HPDE6-E6E7 (cell line): ENCODE measurements around the gene SEMA3D.

Experiments
- DNase-seq: peaks from one replicate; pipeline ENCODE4 v3.0.0; 2011; ENCODE audit warnings: missing footprints; ENCODE audit errors: extremely low spot score

Gene SEMA3D

DNA sequence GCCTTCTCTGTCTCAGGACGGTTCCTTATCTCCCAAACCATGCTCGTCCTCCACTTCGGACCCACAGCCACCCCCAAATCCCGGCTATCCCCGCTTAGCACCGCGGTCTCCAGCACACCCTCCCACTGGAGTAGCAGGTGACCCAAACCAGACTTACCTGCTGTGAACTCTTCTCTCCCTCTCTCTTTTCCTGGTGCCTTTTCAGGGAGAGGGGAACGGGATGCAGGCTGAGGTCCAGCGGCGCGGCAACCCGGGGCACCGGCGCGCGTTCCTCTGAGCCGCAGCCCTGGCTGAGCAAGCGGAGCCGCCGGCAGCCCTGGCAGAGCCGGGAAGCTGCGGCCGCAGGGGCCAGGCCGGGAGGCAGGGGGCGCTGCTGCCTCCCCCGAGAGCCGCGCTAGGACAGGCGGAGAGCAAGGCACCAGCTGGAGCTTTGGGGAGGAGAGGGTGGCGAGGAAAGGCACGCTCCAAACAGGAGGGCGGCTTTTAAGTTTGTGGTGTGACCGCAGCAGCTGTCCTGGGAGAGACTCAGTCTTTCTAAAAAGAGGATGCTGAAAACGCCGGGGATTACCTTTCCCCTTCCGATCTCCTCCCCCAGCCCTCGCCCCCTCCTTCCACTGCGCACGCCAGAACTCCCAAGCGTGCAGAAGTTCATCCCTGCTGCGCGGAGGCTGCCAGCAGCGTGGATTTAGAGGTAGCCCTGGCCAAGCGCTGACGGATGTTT is at the start of gene SEMA3D:
SEMA3D (minus strand) TSS at position 536 of the 721 bp plus-strand sequence. CDS start 65,165 bp downstream, outside the sequence.
- DNase-seq: peak; percentile 81

DNA sequence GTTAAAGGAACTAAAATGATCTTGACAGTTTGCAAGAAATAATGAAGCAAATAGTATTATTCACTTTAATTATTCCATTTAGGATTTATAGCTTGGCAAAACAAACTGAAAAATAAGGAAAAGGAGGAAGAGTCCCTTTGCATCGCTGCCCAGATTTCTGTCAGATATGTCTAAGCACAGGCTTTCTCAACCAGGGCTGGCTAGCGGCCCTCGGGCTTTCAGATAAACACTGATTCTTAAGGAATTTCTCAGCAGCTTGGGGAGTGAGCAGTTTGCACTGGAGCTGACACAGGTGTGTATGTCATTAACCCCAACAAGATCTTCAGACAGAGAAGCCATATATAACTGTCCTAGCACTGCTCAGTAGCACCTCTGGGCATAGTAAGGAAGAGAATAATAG is 47.9 kb upstream of the SEMA3D start:
- DNase-seq: no peak

DNA sequence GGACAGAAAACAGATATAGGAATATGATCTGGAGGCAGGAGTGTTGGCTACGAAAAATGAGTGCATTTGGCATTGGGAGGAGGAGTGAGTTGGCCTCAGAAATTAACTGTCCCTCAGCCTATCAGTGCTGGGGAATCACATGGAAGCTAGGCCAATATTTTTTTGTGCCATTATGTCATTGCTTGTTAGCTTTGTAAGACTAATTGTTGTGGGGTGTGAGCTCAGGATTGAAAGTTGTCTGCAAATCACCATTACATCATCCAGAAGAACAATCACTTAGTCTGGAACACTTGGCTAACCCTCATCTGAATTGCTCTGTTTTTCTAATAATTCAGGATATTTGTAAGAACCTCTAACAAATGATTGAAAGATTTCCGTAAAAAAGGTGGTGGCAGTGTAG is 45.2 kb upstream of the SEMA3D start:
- DNase-seq: no peak

DNA sequence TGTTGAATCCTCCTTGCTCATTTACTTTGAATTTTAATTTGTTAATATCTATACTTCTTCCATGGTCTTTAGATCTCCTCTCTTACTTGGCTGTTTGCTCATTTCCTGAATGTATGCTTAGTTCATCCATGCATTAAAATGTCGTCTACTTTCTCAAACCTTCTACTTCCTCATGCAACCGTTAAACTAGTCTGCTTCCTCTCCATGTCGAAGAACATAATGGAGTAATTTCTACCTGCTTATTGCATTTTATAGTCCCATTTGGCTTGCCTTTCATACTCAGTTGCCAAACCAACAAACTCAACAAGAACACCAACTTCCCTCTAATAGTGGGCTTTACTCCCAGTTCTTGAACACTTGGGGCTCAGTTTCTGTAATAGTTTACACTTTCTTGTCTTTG is 43.8 kb upstream of the SEMA3D start:
- DNase-seq: no peak

DNA sequence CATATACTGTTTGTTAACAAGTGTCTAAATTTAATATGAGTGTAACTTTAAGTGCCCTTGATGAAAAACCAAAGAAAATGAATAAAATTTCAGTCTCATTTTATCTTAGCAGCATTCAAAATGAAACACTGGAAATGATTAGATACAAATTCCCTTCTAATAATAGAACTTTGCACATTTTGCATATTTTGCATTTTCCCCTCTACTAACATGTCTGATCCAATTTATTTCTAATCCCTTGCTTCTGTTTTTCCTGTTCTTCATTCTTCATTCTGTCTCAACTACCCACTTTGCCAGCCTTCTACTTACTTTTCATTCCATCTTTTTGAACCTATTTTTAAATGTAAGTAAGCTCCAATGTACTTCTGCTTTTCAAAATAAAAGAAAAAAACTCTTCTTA is 42.7 kb upstream of the SEMA3D start:
- no peak for DNase-seq

DNA sequence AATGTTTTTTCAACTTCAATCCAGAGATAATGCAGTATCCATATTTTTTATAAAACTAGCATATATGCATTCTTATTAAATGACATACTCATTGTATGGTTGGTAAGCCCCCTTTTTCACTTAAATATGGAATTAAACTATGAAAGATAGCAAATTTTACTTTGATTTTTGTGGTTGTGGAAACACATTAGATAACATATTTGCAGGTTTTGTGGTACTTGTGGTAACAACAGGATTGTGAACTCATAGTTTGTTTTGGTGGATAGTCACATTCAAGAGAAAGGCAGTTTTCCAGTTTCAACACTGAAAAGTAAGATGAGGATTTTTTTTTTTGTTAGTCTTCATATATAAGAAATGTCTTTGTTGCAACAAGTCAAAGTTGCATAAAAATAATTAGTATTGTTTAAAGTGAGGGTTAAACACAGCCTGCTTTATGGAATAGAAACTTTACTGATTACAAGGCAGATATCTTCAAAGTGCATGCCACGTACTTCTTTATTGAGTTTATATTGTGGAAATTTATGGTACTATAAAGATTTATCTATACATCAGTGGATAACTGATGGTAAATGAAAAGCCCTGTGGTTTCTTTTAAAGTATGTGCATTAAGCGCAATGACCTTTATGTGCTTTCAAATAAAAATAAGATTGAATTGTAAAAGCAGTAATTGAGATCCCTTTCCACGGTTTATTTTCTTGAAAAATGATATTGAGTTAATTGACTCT is 39.7 kb upstream of the SEMA3D start:
- no peak for DNase-seq

DNA sequence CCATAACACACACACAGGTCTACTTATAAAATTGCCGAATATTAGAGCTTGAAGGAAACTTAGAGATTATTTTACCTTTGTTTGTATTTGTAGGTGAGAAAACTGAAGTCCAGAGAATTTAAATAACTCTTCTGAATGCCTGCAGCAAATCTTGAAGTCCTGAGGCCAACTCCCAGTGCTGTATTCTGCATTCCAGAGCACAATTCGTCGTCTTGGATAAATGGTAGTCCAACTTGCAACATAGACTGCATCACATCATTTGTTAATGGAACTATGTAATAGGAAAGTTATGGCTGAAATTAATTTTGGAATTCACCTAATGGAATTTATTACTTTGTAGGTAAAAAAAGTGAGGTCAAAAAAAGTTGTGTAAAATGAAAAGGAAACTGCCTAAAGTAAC is 37.3 kb upstream of the SEMA3D start:
- no peak for DNase-seq

DNA sequence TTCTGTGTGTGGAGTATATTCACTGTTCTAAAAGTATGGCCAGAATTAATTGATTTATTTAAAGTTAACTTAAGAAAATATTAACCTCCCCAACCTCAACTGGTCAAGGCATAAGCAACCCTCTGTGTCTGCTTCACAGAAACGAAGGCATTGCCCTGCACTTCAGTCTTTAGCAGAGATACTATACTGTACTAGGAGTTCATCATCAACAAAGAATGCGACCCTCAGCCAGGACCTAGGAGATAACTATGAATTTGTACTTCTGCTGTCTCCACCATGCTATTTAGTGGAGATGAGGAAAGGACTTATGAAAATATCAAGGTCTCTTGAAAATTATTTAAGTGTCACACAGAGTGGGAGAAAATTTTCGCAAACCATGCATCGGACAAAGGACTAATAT is 35.7 kb upstream of the SEMA3D start:
- DNase-seq: no peak

DNA sequence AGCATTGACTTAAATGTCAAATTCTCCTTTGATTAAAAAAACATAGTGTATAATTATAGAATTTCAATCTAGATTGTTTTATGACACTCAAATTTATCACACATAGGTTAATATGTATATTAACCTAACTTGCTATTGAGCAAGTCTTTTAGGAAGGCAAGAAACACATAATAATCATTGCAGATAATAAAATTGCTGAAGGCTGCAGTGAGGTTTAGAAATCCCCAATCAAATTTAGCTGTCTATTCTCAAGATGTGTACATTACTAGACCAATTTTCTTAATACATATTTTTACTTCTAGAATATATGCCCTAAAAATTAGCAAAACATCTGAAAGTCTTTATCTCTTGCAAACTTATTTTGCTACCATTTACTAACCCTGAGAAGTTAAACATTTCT is 34.9 kb upstream of the SEMA3D start:
- DNase-seq: no peak

DNA sequence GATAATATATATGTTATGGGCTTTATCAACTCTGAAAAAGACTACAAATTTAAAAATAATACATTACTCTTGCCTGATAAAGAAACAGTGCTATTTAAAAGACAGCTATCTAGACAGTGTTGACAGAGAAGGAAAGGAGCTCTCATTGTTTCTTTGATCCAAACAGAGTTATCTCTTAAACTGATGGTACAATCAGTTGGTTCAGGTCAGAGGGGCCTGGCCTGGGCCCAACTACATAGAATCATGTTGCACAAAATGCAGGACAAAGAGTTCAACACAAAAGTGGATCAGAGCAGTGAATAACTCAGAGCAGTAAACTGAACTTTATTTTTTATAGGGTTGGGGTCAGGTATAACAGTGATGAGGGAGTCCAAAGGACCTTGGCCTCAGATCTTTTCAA is 33.8 kb upstream of the SEMA3D start:
- no peak for DNase-seq

DNA sequence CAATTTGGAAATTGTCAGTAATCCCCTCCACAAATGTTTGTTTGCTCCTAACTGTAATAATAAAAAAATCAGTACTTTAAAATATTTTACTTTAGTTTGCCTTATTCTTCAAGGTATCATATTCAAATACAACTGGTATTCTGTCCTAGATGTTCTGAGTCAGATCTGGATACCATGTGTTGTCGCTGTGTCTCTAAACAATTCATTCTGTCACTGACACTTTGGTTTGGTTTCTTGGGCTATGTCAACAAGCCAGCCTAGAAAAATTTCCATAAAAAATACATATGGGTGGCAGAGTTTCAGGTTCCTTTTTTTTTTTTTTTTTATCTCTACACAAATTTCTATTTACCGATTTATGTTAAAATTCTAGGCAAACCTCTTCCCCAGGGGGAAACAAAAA is 33.2 kb upstream of the SEMA3D start:
- no peak for DNase-seq

DNA sequence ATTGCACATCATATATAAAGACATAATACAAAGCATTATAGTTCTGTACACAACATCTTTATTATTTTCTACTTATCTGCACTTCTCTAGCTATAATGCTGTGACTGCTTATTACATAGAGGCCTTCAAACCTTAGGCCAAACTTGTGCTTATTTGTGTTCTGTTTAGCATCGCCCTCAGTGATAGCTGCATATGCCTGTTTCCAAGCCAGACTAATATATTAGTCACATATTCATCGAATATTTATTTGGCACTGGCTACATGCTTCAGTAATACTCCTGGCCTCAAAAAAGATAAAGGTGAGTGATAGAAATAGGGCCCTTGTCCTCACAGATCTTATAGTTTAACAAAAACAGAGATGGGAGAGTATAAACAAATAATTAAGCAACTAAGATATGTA is 30.2 kb upstream of the SEMA3D start:
- no peak for DNase-seq

DNA sequence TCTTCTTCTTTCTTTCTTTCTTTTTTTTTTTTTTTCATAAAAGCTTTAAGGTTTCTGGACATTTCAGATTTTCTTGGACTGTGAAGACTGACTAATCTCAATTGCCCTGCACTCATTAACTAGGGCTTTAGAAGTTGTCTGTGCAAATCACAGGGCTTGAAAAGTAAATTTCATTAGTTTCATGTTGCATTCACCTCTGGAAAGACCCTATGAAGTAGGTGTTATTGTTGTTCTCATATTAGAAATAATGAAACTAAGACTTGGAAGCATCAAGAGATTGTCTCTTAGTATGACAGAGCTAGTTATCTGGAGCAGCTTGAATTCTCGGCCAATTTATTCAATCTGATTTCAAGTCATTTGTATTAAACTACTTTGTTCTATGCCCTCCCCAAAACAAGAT is 28.2 kb upstream of the SEMA3D start:
- no peak for DNase-seq

DNA sequence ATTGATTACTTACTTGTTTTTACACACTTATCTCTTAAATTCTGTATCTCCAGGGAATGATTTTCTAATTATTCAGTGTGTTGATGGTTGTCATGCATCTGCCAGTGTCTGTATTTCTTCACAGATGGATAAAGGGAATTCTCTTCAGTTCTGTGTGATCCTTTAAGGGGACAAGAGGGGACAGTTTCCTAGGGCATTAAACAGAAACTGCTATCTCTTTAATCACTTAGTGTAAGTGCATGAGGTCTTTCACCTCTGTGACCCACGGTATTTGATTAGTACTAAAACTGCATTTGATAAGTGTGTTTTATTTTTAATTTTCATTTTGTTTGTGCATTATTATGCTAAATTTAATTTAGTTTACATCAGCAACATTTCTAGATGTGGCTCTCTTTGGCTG is 26.6 kb upstream of the SEMA3D start:
- no peak for DNase-seq

DNA sequence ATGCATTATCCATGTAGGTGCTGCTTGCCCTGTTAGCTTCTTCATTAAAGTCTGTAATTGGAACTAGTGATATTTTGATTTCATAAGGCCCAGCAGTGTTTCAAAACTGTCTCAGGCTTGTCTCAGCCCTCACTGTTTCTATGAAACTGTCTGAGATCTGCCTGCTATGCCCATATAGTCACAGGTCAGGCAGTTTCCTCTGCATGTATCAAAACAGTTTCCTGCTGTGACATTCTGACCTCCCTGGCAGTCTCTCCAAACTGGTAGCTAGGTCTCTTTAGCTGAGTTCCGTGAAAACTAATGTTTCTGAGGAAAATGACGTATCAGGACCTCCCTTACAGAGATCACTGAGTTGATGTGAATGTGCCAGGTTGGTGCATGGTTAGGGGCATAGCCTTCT is 18.9 kb upstream of the SEMA3D start:
- no peak for DNase-seq

DNA sequence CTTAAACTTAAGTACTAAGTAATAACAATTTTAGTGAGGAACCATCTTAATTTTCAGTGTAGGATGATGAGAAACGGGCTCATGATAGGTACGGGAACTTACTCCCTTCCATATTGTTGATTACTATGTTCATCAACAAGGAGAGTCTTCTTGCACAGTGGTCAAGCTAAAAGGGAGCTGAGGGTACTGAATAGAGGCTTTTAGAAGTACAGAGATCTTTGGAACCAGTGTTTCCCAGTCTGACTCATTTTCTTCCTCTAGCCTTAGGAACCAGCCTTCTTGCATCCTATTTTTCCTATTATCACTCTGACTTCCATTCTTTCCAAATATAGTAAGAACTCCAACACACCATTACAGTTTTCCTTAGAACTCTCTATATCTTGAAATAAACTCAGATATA is 17.6 kb upstream of the SEMA3D start:
- DNase-seq: no peak

DNA sequence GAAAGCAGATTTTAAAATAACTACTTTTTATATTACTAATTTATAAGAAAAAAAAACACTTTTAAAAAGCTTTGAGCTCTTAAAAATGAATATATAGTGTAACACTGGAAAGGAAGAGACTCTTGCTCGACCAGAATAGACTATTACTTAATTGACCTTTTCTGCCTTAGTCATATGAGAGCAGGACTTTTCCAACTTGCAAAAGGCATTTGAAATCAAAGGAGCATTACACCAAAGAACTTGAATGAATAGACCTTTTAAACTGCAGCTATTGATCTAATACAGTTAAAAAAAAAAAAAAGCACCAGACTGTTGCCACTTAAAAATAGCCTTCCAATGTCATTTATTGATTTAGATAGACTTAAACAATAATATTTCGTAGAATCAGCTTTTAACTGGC is 17.2 kb upstream of the SEMA3D start:
- DNase-seq: no peak

DNA sequence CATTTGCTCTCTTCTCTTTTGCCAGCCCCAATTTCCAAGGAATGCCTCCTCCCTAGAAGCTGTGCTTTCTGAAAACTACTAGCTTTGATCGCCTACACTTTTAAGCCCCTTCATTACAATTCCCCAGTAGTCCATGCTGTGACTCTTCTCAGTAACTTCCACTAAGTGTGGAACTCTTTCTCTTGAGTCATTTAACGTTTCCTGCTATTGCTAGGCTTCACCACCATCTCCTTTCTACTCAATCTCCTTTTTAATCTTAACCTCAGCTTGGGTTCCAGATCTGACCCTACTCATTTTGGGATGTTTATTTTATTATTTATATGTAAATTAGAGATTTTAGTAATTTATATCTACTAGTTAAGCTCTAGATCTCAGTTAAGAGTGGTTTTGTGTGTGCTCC is 14.4 kb upstream of the SEMA3D start:
- DNase-seq: no peak

DNA sequence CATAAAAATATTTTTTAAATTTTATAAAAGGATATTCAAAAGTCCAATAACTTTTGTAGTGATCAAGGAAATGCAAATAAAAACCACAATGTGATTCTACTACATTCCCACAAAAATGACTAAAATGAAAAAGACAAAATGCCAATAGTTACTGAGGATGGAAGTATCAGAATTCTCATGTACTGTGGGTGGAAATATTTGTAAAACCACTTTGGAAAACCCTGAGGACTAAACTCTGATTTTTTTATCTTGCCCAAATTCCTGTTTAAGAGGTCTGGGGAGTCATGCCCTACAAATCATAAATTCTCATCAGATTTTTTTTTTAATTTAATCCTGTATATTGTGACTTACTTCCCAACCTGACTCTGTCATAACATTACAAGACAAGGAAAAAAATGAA is 9.8 kb upstream of the SEMA3D start:
- no peak for DNase-seq

DNA sequence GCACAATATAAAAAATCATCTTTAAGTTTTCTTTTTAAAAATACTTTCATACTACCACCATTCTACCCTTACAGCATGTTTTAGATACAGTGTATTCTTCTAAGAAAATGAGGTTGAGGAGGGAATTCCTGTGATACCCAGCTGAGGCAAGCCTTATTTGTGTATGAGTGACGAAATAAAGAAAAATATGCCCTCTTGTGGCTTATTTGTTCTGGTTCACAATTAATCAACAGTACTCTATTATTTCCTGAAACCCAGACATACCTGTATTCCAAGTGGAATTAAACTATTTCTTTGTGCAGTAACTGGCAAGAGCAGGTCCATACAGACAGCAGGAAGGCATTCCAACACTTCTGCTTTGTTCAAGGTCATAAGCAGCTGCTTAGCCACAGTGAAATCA is 4.5 kb upstream of the SEMA3D start:
- peak; percentile 17 for DNase-seq

DNA sequence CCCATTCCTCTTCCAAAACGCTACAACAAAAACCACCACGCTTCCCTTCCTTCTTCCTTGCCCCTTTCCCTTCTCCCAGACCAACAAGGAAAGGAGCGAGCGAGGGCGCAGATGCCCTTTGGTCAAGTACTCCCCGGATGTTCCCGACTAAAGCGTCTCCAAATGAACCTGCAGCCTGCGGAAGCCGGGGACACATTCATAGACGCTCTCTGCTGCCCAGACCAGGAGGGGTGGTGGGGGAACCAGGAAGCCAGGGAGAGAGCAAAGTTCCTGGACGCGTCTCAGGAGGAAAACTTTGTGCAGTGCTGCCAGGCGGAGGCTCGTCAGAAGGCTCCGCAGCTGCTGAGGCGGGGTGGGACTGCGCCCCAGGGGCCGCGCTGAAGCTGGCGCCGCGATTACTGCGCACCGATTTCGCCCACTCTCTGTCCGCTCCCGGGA is 754 bp downstream of the SEMA3D start:
- peak; percentile 27 for DNase-seq

DNA sequence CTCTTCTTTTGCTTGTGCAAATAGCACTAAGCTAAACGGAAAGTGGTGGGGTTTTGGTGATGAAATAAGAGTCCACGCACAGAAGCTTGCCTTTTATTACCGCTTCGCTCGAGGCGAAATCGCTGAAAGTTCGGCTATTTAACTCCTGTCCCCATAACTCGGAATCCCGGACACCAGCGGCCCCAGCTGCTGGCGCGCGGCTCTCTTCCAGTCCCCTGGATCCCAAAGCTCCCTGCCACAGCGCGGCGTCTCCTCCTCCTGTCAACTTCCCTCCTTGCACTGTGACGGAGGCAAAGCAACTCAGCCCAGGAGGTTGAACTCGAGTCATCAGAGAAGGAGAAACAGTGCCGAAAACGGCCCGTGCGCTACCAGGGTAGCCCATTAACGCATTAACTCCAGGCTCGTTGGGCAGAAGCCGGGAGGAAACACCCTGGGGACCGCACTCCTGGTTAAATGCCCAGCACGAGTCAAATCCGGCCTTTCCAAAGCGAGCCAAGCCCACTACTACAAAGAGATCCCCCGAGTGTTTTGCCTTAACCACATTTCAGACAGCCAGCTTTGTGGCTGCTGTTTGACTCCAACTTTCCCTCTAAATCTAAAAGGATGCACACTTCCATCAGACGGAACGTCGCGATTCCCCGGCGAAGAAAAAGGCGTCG is 1.3 kb downstream of the SEMA3D start:
- peak; percentile 27 for DNase-seq
